ENCODE results near the gene CNOT3.

- TF ChIP-seq CTCF (IDR thresholded peaks at IDR 0.05) (no peak), EZH2 (IDR thresholded peaks at IDR 0.05; ENCODE audit: borderline replicate concordance, insufficient read depth, low read depth, low read length, poor library complexity, severe bottlenecking) (no peak)
Observed at GRCh38 chr19:54107876-54108490, 29.6 kb upstream of the CNOT3 start.
